ENCODE measurements around the gene NSDHL.
A peak's percentile ranks its signal among the peaks of the same experiment; 100 is the strongest.
"Not testable (repeated sequence)": the region's sequence is repeated elsewhere in the genome, so short reads cannot be mapped to it uniquely, and the experiment has no call there.

Gene NSDHL

DNA sequence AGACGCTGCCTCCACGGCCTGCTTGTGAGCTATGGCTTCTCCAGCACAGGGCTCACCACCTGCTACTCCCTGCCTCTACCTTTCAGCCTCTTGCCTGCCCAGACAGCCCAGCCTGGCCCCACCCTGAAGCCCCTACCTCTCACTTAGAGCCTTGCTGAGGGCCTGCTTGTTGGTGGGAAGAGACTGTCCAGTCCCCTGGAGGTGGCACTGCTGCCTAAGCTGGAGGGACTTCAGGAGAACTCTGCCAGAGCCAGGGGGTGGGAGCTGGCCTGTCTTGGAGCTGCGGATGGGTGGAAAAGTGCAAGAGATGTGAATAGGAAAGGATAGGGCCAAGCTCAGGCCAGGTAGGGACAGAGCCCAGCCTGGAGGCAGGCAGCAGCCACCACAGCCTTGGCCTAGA lies 64.3 kb downstream of the NSDHL start:
- DNase-seq (ENCODE audit: low read depth) = no peak

DNA sequence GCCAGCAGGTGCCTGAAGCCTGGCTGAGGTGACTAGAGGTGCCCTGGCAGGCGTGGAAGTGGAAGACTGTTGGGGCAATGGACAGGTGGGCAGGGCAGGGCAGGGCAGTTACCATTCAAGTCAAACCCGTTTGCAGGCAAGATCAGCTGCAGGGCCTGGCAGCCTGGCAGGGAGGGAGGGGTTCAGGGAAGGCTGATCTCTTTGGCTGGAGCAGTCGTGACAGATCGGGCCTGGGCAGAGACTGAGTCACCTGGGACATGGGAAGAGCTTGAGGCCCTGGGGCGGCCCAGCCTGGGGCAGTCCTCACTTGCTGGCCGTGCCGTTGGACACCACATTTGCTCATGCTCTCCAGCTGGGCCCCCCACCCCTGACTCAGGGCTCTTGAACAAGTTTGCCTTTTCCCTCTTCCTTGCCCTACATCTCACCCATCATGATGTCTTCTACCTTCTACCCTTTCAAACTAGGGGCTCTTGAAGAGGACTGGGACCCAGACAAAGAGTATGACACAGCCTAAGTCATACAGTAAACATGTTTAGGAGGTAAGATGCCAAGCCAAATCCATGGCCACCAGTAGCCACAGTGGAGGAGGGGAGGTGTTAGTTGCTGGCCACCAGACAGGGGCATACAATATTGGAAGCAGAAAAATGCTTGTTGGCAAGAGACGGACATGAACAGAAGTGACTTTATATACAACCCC lies 65.0 kb downstream of the NSDHL start:
- DNase-seq (ENCODE audit: low read depth) = peak; percentile 86

DNA sequence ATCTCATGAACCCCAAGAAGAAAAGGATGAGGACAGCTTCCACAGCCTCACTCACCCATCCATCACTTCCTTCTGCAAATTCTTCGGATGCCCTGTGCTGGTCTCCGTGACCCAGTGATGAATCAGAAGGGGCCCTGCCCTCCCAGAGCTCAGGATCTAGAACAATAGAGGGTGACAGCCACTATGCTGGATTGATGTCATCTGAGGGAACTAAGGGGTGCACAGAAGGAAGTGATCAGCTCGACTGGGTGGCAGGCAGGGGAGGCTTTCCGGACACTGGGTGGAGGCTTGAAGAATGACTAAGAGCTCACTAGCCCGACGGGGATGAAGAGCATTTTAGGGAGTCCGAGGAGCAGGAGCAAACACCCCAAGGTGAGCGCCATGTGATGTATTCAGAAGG lies 65.6 kb downstream of the NSDHL start:
- peak; percentile 86 for DNase-seq (ENCODE audit: low read depth)

DNA sequence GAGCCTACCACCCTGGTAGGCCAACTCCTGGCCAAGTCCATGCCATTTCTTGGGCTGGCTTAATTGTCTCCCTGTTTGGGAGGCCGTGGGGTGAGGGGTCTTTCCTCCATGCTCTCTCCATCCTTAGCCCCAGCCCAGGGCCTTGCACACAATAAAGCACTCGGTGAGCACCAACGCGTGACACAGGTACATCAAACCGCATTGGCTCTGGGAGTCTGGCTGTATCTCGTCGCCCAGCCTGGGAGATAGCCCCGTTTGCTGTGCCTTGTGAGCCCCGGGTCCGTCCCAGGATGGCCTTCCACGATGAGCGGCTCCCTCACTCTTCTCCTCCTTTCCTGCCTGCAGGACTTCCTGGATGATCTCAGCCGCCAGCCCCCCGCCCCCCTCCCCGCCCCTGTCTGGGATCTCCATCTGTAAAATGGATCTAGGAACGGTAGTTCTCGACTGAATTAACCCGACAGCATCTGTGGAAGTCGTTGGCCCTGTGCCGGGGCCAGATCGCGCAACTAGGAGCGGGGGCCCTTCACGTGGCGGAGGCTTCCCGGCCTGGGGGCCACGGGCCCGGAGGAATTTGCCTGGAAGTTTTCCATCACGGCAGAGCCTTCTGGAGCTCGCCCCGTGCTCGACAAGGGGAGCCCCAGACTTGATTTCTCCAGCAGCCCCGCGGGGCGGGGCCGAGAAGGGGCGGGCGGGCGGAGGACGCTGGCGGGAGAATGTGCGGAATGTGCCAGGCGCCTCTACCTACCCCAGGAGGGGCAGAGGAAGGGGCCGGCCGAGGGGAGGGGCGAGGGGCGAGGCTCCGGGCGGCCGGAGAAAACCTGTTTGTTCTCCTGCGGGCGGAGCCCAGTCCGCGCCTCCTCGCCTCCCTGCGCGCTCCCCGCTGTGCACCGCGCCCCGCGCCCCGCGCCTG lies 66.6 kb downstream of the NSDHL start, which contains the start of gene ZNF185:
TSS of gene ZNF185 (plus strand) at position 846 of the 910 bp plus-strand sequence. CDS start 16,423 bp downstream, outside the sequence.
- DNase-seq (ENCODE audit: low read depth) = peak; percentile 75

DNA sequence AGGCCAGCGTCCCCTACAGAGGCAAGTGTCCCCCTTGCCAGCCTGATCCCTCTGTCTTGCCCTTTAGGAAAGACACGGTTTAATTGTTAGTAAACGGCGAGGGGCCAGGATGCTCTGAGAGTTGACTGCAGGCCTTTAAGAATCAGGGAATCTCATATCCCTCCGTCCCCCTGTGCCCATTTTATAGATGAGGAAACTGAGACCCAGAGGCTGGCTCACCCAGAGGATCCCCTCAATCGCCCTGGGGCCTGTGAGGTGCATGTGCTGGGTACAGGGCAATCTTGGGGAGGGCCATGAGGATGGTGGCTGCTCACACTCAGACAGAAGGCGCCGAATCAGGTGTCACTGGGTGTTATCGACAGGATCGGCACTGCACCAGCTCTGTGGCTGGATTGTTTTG lies 67.6 kb downstream of the NSDHL start:
- no peak for DNase-seq (ENCODE audit: low read depth)

DNA sequence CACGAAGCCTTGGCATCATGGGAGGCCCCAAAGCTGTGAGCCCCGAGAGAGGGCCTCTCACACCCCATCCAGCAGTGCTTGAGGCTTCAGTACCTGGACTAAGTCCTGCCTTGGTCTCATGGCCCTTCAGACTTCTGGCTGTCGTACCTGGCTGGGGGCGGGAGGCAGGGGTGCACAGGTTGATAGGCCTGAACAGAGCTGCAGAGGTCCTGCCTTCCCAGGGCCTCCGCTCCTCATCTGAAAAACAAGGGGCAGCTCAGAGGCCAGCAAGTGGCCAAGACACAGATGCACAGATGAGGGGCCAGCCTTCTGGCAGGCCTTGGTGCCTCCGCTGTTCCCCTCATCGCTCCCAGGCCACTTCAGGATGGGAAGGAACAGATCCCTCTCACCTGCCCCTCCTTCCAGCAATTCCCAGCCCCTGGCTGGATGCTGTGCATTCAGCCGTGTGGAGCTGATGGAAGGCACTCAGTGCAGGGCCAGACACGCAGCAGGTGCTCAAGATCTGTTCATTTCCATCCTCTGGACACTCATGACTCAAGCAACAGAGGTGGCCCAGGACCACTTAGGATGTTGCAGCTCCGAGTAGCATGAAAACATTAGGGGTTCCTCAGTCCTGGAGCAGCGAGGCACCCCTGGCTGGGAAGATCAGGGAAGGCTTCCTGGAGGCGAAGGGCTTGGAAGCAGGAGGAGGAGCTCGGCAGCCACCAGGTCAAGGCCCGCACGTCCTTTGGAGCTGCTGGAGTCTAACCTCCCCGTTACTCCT lies 68.4 kb downstream of the NSDHL start:
- DNase-seq (ENCODE audit: low read depth) = no peak

DNA sequence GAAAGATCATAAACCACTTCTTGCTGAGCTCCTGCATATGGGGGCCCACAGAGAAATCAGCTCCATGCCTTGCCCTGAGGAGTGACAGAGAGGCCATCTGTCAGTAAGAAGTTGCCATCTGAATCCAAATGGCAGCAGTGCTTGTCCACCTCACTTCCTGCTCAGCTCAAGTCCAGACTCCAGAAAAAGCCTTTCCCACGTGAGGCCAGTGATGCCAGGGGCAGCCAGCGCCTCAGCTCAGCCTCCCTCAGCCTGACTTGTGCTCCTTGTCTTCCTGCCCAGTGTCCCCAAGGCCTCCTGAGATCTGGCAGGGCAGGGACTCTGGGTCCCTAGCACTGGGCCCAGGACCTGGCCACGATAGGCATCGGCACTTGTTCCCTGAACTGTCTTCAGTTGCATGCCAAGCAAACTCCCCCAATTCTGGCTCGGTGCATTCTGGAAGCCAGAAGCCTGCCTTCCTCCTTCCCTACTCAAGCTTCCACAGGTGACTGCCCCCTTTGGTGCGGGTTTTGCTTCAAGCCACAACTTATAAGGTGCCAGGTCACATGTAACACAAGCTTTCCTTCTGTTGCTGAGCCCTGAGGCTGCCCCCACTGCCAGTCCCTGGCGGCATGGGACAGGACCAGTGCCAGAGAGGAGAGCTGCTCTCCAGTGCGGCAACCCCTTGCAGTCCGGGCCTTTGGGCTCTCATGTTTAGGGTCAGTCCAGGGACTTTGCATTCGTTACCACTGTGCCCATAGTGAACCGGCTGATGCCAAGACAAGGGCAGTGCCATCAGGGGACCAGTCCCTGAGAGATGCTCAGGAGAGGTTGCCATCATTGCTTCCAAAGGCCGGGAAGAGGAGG lies 69.2 kb downstream of the NSDHL start:
- no peak for DNase-seq (ENCODE audit: low read depth)

DNA sequence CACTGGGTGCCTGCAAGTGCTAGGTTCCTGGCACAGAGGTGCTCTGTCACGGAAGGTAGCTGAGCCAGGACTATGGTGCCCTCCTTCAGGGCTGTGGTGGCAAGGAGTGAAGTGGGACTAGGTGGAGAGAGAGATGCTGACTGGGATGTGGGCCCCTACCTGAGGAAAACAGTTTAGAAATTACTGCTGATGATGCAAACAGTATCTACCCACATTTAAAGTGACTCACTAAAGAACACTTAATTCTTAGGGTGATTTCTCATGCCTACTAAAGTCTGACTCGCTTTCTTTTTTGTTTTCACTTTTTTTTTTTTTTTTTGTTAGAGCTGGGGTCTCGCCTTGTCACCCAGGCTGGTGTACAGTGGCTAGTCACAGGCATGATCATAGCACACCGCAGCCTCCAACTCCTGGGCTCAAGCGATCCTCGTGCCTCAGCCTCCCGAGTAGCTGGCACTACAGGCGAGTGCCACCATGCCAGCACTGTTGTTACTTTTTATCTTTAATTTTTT lies 70.1 kb downstream of the NSDHL start:
- DNase-seq (ENCODE audit: low read depth) = peak; percentile 46

DNA sequence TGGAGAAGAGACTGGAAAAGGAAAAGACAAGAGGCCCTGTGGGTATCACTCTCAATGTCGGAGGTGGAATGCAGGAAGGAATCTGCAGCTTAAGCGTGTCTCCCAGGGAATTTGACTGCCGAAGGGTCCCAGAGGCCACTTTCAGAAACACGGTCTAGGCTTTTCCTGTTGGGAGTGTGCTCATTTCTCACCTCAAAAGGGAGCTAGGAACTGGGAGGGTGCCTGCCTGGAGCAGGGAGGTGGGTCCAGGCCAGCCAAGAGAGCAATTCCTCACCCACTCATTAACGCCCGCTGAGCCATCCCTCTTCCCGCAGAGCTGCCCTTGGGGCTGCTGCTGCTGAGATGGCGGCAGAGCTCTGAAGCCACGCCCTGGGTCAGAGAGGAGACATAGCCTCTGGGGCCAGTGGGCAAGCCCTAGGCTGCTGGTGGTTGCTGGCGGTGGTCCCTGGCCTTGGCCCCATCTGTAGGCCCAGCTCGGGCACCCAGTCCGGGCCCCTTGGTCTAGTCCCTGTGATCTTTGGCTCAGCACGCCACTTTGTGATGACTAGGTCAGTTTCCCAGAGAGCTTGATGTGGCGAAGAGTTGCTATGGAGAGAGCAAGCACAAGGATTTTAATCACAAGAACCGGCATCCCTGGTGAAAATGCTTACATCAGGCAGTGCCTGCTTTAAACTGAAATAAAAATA lies 71.1 kb downstream of the NSDHL start:
- no peak for DNase-seq (ENCODE audit: low read depth)

DNA sequence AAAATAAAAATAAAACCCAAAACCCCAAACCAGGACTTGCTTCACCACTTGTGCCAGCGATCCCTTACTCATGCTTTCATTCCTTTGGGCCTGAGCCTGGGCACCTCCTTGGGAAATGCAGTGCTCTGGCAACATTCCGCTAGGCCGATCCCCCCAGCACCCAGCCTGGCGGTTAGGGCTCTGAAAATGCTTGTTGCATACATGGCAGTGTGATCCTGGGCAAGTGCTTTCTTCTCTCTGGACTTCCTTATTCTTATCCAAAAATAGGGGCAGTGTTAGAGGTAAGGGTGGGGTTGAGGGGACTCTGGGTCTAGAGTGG lies 71.6 kb downstream of the NSDHL start:
- no peak for DNase-seq (ENCODE audit: low read depth)

DNA sequence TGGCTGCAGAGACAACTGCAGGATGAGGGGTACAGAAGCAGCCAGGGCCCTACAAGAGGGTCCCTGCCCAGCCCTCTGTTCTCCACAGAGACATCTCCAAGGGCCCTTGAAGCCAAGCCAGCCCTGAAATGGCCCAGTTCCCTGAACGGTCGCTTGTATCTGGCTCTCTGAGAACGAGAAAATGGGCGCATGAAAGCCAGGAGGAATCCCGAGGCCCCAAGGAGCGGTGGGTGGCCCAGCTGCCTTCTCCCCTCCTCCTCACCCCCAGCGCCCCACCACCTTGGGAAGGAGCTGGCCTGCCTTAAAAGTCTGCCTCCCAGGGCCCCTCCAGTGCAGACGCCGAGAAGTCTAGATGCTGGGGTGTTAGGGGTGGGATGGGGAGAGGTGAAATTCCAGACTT lies 72.7 kb downstream of the NSDHL start:
- DNase-seq (ENCODE audit: low read depth) = no peak

DNA sequence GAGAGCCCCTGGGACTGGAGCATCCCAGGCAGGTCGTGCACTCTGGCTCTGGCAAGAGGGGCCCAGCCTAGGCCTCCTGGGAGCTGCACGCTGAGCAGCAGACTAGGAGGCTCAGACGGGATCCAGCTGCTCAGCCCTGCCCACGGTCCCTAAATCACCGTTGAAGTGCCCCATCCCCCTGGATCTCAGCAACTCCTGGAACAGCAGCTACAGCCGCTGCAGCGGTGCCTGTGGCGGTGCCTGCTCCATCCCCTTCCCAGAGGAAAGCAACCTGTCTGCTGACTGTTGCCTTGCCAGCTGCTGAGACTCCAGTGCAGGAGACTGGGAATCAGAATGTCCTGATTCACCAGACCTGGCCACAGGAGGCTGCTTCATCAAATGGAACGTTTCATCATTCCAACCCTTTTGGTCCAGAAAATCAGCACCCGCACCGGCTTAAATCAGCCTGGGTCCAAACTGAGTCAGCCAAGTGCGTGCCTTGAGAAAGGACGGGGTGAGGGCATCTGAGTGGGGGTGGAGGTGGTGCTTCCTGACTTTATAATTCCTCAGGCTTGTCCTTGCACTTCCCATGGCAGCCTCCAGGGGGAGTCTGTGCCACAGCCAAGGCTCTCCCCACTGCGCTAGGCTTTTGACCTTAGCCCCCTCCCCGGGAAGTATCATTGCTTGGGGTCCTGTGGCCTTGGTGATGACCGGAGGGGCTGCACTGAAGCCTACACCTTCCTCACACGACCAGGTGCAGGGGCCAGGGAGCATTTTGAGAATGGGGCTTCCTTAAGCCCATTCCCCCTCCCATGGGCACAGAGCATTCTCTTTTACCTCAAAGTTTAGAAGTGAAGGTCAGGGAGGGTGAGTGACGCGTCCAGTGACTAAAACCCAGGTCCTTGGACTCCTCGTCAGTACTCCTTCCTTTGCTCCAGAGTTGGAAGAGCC lies 73.6 kb downstream of the NSDHL start:
- DNase-seq (ENCODE audit: low read depth) = peak; percentile 88

DNA sequence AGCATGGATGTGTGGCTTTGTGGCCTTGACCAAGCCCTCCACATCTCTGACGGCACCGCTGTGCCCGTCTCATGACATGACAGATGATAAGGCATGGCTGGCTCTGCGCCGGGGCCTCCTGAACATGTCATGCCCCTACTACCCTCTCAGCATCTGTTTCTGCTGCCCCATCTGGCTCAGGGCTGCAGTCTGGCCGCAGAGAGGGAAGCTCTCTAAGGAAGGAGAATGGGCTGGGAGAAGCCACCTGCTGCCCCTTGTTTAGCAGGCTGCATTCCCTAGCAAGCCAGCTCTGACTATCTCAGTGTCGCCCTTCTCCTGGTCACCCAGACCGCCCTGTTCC lies 74.2 kb downstream of the NSDHL start:
- DNase-seq (ENCODE audit: low read depth) = no peak

DNA sequence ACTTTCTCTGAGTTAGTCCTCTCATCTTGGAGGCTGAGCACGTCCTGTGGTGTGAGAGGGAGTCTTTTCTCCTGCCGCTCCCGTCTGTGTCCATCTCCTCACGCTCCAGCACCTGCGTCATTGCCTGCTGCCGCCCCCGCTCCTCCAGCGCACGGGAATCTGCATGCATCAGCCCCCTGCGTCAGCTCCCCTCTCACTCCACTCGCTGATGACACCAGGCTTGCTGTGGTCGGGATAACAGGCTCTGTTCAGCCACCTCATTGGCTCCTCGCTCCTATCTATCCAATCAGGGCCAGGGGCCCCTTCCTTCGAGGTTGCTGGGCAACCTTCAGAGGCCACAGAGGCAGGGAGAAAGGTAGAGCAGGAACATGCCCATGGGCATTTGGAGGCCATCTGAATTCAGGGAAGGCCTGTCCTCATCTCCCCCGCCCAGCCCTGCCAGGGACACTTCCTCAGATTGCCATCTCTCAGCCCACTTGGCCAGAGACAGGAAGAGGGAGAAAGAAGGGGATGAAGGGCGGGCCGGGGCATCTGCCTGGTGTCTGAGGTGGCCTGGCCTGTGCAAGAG lies 76.3 kb downstream of the NSDHL start:
- DNase-seq (ENCODE audit: low read depth) = peak; percentile 86

DNA sequence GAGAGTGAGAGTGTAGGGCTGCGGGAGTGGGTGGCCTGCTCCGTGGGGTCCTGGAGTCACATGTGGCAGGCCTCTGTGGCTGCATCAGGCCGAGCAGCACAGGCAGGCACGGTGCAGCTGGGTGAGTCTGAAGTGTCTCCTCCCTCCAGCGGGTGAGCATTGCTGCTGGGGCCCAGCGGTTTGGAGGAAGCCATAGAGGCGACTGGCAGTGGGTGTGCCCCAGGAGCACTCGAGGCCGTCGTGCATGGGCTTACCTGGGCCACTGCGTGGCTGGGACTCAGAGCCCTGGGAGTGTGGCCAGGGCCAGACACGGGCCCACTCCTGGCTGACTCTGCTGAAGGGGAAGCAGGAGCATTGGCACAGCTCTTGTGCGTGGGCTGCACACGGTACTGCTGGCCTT lies 77.6 kb downstream of the NSDHL start:
- no peak for DNase-seq (ENCODE audit: low read depth)

DNA sequence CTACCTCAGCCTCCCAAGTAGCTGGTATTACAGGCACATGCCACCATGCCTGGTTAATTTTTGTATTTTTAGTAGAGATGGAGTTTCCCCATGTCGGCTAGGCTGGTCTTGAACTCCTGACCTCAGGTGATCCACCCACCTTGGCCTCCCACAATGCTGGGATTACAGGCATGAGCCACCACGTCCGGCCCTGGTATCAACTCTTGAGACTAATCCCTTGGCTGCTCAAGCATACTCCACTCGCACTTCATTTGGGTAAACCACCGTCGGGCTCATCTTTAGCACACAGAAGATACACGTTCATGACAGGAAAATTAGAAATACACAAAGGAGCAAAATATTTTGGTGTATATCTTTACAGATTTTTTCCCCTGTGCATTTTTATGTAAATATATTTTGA lies 79.2 kb downstream of the NSDHL start:
- not testable (repeated sequence) for DNase-seq (ENCODE audit: low read depth)

DNA sequence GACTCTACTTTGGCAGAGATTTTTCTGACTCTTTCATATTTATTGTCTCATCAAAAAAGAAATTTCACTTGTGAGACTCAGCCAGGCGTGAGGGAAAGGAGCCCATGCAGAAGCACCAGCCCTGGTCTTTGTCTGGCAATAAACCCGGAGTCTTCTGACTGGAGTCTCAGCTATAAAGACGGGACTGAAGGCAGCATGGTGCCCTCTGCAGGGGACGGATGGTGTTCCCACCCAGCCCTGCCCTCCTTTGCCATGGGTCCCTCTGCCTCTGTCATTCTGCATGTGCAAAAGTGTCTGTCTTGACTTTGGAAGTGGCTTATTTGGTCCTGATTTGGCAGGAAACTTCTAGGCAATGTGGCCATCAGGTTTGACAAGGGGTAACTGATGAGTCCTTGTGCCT lies 81.2 kb downstream of the NSDHL start:
- DNase-seq (ENCODE audit: low read depth) = peak; percentile 10

DNA sequence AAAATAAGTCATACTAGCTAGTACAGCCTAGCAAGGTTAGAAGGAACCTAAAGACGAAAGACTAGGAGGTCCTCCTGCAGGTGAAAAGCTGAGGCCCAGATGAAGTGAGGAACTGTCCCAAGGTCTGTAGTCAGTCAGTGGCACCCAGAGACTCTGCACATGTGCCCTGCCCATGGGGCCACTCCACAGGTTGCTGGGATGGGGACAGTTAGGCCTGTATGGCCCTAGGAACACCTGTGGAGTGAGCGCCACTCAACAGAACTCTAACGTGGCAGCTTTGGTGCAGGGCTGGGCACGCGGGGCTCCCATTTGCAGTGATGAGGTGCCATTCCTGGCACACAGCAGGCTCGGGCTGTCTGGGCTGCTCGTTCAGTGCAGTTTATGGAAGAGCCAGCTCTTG lies 81.8 kb downstream of the NSDHL start:
- no peak for DNase-seq (ENCODE audit: low read depth)

DNA sequence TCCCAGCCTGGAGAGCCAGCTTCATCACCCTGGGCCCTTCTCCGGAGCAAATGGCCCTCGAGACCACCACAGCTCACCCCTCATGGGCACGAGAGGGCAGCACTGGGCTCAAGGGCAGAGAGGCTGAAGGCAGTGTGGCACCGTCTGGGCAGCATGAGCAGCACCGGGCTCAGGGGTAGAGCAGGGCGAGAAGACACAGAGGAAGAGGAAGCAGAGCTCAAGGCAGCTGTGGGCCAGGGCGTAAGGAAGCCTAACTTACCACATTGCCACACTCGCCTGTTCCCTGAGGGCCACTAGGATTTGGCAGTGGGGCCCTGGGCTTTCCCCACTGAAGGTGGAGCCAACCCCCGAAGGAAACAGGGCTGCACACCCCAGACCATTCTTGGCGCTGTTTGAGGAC lies 82.5 kb downstream of the NSDHL start:
- no peak for DNase-seq (ENCODE audit: low read depth)

DNA sequence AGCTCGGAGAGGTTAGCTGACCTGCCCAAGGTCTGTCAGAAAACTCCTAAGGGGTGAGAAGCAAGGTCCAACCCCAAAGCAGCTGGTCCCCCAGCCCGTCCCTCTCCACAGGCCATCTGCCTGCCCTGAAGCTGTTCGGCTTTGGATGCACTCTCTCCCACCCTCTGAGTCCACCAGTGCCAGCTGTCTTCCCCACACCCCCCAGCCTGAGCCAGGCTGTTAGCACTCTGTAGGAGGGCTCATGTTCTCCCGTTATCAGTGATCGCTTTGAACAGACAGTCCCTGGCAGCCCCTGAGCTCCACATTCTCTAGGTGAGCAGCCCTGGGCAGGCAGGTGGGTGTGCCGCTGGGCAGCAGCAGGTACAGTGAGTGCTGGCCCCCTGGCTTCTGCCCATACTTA lies 83.0 kb downstream of the NSDHL start:
- no peak for DNase-seq (ENCODE audit: low read depth)
